Vagina (tissue), 2 donors: ENCODE data around the gene PDLIM1.

Source experiments
- POLR2A ChIP-seq, 2 donors: fragments of 450-650 bp; IDR thresholded peaks; one replicate each; pipeline ENCODE4 v1.6.1; 2017; ENCODE audit warnings: antibody characterized with exemption in 2 of 2, mild to moderate bottlenecking in 2 of 2, moderate library complexity in 2 of 2
- POLR2AphosphoS5 ChIP-seq, 2 donors: sonication (generic); formaldehyde crosslinking; IDR thresholded peaks; one replicate each; pipeline ENCODE4 v1.9.0; 2017; ENCODE audit warnings: antibody characterized with exemption in 2 of 2, mild to moderate bottlenecking in 2 of 2, low read depth in 1 of 2; ENCODE audit not compliant: insufficient read depth in 1 of 2
- TF ChIP-seq, protein P1 (sequence below), 3 experiments: fragments of 450-650 bp in 2 of 3; fragments of 200-600 bp in 1 of 3; sonication (generic) in 1 of 3; IDR thresholded peaks; one replicate each; pipeline ENCODE4 v1.5.1; 2017 to 2019; ENCODE audit warnings: antibody characterized with exemption in 3 of 3, mild to moderate bottlenecking in 2 of 3, moderate library complexity in 2 of 3

DNA sequence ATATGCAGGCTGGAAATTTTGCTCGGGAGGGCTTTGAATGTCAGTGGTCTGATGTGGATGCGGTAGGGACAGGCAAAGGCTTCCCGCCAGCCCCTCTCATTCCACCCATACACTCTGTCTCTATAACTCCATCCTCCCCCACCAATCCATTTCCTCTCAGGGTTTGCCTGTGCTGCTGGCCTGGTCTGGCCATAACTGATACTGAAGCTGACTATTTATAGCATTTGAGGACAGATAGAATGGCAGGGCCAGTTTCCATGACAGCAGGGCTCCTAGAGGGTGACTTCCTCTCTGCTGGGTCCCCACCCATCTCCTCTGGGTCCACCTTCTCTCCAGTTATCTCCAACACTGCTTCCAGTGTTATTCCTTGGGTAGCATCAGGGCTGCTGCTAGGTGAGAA is 6.6 kb upstream of the PDLIM1 start:
- TF ChIP-seq, protein P1, sequence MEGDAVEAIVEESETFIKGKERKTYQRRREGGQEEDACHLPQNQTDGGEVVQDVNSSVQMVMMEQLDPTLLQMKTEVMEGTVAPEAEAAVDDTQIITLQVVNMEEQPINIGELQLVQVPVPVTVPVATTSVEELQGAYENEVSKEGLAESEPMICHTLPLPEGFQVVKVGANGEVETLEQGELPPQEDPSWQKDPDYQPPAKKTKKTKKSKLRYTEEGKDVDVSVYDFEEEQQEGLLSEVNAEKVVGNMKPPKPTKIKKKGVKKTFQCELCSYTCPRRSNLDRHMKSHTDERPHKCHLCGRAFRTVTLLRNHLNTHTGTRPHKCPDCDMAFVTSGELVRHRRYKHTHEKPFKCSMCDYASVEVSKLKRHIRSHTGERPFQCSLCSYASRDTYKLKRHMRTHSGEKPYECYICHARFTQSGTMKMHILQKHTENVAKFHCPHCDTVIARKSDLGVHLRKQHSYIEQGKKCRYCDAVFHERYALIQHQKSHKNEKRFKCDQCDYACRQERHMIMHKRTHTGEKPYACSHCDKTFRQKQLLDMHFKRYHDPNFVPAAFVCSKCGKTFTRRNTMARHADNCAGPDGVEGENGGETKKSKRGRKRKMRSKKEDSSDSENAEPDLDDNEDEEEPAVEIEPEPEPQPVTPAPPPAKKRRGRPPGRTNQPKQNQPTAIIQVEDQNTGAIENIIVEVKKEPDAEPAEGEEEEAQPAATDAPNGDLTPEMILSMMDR (IDR thresholded peaks at IDR 0.05), result no peak
- TF ChIP-seq POLR2AphosphoS5 (IDR thresholded peaks at IDR 0.05; ENCODE audit: insufficient read depth in 1 of 2, low read depth in 1 of 2) (no peak), POLR2A (IDR thresholded peaks at IDR 0.05) (no peak)
